Hematopoietic multipotent progenitor cell (in vitro differentiated cells): ENCODE measurements around the gene OAF. TPM values are rescaled to one million over a fixed set of nuclear protein-coding genes. Genes with fewer than 3 reads are reported as not detected.
"Not testable (repeated sequence)": the region's sequence is repeated elsewhere in the genome, so short reads cannot be mapped to it uniquely, and the experiment has no call there.

ENCODE experiments used
- DNase-seq, 3 donors: peaks; one replicate each; pipeline ENCODE4 v3.0.0-alpha.2; 2011 to 2015; ENCODE audit warnings: low read depth in 2 of 3, low spot score in 2 of 3
- total RNA-seq: library from RNA; depleted of rRNA; stranded (reverse); fragments of >200 nt; gene quantifications from one replicate; pipeline ENCODE4 v1.2.3, GENCODE V29; 2012

OAF gene
- total RNA-seq, 1 donor = 25.0 TPM

- DNase-seq = no peak
Observed at GRCh38 chr11:120238968-120239620, 28.3 kb downstream of the OAF start.

DNA sequence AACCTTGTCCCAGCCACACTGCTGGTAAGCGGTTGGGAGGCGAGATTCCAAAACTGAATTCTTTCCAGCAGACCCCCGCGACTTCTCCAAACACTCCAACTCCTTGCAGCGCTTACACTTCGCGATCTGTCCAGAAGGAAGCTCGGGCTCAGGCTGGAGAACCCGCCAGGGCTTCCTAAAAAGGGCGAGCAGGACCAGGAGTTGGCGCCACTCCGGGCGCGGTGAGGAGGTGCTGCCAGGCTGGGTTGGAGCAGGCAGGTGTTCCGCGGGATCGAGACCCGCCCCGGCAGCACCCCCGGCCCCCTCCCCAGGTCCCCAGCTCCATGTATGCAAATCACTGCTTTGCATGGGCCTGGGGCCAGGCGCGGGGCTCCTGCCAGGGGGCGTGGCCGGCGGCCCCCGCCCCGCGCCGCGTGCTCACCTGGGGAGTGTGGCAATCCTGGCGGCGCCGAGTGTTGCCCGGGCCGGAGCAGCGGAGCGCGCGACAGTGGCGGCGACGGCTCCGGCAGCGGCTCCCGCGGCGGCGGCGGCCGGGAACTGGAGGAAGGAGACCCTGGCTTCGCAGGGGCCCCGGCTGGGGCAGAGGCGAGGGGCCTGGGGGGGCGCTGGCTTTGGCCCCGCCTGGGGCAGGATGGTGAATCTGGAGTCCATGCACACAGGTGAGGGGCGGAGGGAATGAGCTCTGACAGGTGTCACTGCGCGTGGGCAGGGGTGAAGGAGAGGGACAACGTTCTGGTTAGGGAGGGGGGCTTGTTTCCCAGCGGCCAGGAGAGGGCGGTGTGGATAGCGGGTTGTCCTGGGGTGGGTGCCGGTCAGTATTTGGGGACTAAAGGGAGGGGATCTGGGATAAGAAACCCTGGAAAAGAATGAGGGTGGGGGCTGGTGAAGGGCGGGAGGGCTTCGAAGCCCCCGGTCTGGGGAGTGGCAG lies 29.1 kb downstream of the OAF start, which contains the start of gene POU2F3:
POU2F3 (plus strand) TSS at position 428 of the 928 bp plus-strand sequence; CDS start at position 632, 204 bp downstream.
- DNase-seq = no peak

DNA sequence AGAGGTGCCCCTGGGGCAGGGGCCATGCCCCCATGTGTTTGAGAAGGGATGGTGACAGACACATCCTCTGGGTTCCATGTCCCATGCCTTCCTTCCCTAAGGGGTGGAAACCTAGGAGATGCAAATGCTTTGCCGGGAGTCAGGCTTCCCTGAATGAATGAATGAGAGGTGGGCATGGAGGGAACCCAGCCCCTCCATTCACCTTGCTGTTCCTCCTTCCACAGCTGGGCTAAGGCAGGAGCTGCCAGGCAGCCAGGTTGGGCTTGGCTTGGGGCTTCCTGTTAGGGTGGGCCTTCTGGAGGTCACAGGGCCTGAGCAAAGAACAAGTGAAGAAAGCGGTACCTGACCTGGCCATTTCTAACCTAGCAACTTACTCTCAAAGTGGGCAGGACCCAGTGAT lies 30.0 kb downstream of the OAF start:
- no peak for DNase-seq

GRCh38 chr11:120241277-120241676 lies 30.4 kb downstream of the OAF start:
- DNase-seq = no peak

DNA sequence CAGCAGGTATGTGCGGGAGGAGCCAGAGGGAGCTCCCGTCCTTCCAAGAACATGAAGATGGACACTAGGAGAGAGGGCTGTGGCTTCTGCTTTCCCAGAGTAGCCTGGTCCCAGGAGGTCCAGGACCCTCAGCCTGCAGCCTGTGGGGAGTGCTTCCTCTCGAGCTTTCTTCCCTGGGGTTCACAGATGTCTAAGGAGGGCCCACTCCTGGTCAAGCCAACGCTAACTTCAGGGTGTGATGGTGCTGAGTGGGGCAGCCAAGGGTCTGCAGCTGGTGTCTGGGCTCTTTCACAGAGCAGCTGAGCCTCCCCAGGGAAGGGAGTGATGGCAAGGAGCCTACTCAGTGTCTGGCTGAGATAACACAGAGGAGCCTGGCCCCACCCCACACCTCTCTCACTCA lies 32.4 kb downstream of the OAF start:
- no peak for DNase-seq

GRCh38 chr11:120244476-120245365 lies 33.9 kb downstream of the OAF start:
- DNase-seq = no peak

GRCh38 chr11:120245434-120245833 lies 34.6 kb downstream of the OAF start:
- DNase-seq = no peak

DNA sequence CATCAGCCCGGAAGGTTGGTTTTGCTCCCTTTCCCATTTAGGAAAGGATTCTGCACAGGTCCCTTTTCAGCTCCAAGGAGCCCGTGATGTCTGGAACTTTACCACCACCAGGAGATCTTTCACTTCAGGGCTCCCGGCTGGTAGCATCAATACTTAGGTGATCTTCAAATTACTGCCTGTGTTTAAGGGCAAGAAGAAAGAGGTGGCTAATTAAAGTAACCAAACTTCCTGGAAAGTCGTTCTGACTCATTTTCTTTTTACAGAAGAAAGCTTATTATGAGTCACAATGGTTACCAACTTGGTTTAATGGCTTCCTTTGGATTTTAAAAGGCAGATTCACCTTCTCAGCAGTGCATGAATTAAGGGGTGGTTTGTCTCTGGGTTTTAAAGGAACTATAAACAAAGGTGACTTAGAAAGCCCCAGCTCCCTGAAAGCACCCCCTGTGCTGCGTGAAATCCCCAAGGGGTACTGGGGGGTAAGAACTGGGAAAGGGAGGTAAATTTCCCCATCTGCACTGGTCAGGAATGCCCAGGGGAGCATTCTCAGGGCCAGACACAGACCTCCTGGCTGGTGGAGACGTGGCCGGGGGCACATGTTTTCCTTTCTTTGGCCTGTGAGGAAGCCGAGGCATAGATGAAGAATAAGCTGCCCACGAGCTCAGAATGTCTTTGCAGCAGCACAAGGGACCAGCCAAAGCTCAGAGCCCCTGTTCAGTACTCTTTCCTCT lies 37.9 kb downstream of the OAF start:
- DNase-seq = peak in 1 of 3 donors; percentile 31

DNA sequence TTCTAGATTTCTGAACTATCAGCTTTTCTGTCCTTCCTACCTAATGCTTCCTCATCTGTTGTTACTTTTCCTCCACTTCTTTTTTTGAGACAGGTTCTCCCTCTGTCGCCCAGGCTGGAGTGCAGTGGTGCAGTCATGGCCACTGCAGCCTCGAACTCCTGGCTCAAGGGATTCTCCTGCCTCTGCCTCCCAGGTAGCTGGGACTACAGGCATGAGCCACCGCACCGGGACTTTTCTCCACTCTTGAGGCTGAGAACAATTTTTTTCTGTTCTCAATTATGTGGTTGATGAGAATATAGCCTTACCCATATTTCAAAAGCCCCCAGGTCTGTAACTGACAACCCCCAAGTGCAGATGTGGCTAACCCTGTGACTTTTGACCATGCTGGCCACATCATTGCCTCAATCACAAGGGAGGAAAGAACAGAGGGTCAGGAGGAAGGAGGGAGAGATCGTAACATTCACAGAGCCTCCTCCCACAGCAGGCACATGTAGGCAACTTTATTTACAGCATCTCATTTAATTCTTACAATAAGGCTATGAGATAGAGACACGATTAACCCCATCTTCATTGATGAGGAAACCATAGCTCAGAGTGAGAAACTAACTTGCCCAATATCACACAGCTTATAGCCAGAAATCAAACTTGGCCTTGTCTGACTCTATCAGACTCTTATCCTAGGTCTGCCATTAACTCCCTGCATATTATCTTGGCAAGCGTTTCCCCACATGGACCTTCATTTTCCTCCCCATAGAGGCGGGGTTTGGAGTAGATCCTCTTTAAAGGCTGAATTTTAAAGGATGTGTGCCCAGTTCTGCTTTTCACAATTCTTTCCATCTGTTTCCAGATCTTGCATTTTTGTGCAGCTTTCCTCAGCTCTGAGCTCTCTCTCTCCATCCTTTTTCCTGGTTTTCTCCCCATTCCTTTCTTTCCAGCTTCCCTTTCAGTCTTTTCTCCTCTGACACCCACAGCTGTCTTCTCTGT lies 38.7 kb downstream of the OAF start:
- no peak for DNase-seq

- DNase-seq = not testable (repeated sequence)
Observed at GRCh38 chr11:120253377-120253776, 42.5 kb downstream of the OAF start.

- DNase-seq = no peak
Observed at GRCh38 chr11:120254788-120255518, 44.1 kb downstream of the OAF start.

DNA sequence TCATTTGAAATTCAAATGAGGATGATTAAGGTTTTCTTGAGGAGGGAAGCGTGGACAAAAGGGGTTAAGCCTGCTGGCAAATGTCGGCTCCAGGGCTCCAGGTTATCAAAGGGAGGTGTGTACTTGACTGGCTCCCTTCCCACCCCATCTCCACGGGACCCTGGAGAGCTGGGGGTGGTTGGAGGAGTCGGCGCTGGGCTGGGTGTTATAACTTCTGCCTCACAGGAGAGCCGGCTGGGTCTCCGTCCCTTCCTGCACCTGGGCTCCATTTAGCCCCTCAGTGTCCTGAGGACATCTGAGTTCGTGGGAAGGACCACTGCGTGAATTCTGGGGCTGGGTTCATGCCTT lies 44.7 kb downstream of the OAF start:
- no peak for DNase-seq

DNA sequence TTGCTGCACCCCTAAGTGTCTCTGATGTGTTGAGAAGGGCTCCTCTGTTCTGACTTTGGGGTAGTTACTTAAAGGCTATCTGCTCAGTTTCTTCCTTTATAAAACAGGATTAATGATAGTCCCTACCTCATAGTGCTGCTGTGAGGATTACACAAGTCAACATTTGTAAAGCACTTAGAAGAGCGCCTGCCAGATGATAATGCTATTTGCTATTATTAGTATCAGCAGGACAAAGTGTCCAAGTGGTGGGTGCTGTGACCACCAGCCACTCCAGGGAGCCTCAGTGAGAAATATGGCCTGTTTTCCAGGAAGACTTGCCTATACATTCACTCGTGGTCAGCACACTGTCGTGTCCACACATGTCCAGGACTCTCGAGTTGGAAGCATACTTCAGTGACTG lies 45.3 kb downstream of the OAF start:
- DNase-seq = no peak

DNA sequence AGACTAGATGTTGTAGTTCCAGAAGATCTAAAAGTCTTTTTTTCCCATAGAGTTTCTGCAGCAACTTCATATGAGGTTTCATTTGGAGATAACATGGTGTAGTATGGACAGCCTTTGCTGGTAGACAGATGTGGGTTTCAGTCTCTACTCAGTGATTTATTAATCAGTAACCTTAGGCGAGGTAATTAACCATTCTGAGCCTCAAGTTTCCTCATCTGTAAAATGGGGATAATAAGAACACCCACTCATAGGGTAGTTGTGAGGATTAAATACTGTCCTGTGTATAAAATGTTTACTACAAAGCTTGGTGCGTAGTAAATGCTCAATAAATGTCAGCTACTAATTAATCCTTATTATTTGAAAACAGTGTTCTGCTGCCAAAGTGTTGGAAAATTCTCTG lies 45.9 kb downstream of the OAF start:
- DNase-seq = no peak

DNA sequence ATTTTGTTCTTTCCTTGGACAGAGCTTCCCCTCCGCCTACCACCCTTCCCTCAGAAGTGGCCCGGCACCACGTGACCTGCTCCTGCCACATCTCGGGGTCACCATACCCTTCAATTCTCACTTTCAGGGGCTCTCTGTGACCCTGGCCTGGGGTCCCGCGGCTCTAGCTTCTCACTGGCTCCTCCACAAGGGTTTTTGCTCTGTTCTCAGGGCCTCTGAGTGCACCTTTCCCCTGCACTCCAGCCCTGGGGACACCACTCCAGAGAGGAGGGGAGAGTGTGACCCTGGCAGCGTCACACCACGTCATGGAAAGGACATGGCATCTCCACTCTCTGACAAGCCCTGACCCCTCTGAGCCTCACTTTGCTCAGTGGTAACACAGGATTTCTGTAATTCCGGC lies 46.5 kb downstream of the OAF start:
- DNase-seq = no peak

GRCh38 chr11:120258661-120259060 lies 47.8 kb downstream of the OAF start:
- no peak for DNase-seq

- no peak for DNase-seq
Observed at GRCh38 chr11:120259241-120259640, 48.4 kb downstream of the OAF start.

GRCh38 chr11:120259988-120260565 lies 49.2 kb downstream of the OAF start:
- no peak for DNase-seq
